ENCODE measurements around the gene PLPP4.

Gene PLPP4

DNA sequence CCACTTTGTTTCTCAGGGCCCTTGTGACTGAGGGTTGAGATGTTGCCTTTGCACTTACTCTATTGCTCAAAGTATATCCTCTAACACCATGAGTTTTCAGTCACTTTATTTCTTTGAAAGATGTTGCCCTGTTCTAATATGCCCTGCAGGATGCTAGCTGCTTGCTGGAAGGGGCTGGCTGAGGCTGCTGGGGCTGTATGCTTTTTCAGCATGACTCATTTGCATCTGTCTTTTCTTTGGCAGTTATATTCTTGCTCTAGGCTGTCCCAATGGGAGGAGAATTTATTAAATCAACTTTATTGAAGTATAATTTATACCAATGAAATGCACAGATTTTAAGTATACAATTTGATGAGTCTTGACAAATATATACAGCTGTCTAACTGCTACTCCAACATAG, 157.7 kb downstream of the PLPP4 start:
- no peaks in the 10 kb centered on the region for H3K79me2 ChIP-seq (ENCODE audit: low read length)
- H3K4me1 ChIP-seq (ENCODE audit: low read length): peaks cover 4% of the 10 kb centered on the region; the same call in 1 of the 2 replicates
- no peak overlapping the region for H3K4me3 ChIP-seq (ENCODE audit: low read length)
- no peak overlapping the region for H2AFZ ChIP-seq (ENCODE audit: low read depth, low read length)
- no peak overlapping the region for H3K9ac ChIP-seq (ENCODE audit: low read length)
- H3K27ac ChIP-seq (ENCODE audit: low read length): no peak overlapping the region
- H3K27me3 ChIP-seq (ENCODE audit: low read depth, low read length): peaks cover 15% of the 10 kb centered on the region
- TF ChIP-seq EZH2phosphoT487 (IDR thresholded peaks at IDR 0.05; ENCODE audit: low read depth): no peak
- no peak for TF ChIP-seq CTCF (IDR thresholded peaks at IDR 0.05; ENCODE audit: low read depth, low read length)
- no peaks in the 10 kb centered on the region for H3K36me3 ChIP-seq (replicated peaks; ENCODE audit: low read depth, low read length)
- H3K9me3 ChIP-seq (ENCODE audit: insufficient read depth, low read length): no peaks in the 10 kb centered on the region; the same call in 1 of the 2 replicates
- no peak overlapping the region for H3K4me2 ChIP-seq (ENCODE audit: low read length)
- no peaks in the 10 kb centered on the region for H4K20me1 ChIP-seq (ENCODE audit: insufficient read depth, low read length)

- no peaks in the 10 kb centered on the region; the same call in 1 of the 2 replicates for H3K9me3 ChIP-seq (ENCODE audit: insufficient read depth, low read length)
- H3K27me3 ChIP-seq (ENCODE audit: low read depth, low read length): peaks cover 3% of the 10 kb centered on the region
- H3K36me3 ChIP-seq (replicated peaks; ENCODE audit: low read depth, low read length): no peaks in the 10 kb centered on the region
- H3K4me2 ChIP-seq (ENCODE audit: low read length): no peak overlapping the region
- H4K20me1 ChIP-seq (ENCODE audit: insufficient read depth, low read length): no peaks in the 10 kb centered on the region
- H3K27ac ChIP-seq (ENCODE audit: low read length): no peak overlapping the region
- H3K9ac ChIP-seq (ENCODE audit: low read length): no peak overlapping the region
- TF ChIP-seq CTCF (IDR thresholded peaks at IDR 0.05; ENCODE audit: low read depth, low read length): no peak
- no peak overlapping the region for H3K4me3 ChIP-seq (ENCODE audit: low read length)
- H3K4me1 ChIP-seq (ENCODE audit: low read length): no peaks in the 10 kb centered on the region
- H3K79me2 ChIP-seq (ENCODE audit: low read length): no peaks in the 10 kb centered on the region
- H2AFZ ChIP-seq (ENCODE audit: low read depth, low read length): no peak overlapping the region
Observed at GRCh38 chr10:120616311-120616911, 159.4 kb downstream of the PLPP4 start.

GRCh38 chr10:120628197-120628596, 171.2 kb downstream of the PLPP4 start:
- Histone ChIP-seq H3K27ac (ENCODE audit: low read length) (no peak overlapping the region), H3K79me2 (ENCODE audit: low read length) (no peaks in the 10 kb centered on the region), H3K36me3 (replicated peaks; ENCODE audit: low read depth, low read length) (no peaks in the 10 kb centered on the region), H3K27me3 (ENCODE audit: low read depth, low read length) (no peaks in the 10 kb centered on the region), H4K20me1 (ENCODE audit: insufficient read depth, low read length) (no peaks in the 10 kb centered on the region), H3K4me1 (ENCODE audit: low read length) (peaks cover 16% of the 10 kb centered on the region), H3K4me3 (ENCODE audit: low read length) (no peak overlapping the region), H3K9ac (ENCODE audit: low read length) (no peak overlapping the region), H3K4me2 (ENCODE audit: low read length) (no peak overlapping the region), H3K9me3 (ENCODE audit: insufficient read depth, low read length) (no peaks in the 10 kb centered on the region), H2AFZ (ENCODE audit: low read depth, low read length) (no peak overlapping the region)
- TF ChIP-seq CTCF (IDR thresholded peaks at IDR 0.05; ENCODE audit: low read depth, low read length) (no peak), EZH2phosphoT487 (IDR thresholded peaks at IDR 0.05; ENCODE audit: low read depth) (no peak)

GRCh38 chr10:120630266-120630665, 173.2 kb downstream of the PLPP4 start:
- Histone ChIP-seq H3K9ac (ENCODE audit: low read length) (no peak overlapping the region), H3K27ac (ENCODE audit: low read length) (no peak overlapping the region), H2AFZ (ENCODE audit: low read depth, low read length) (no peak overlapping the region), H3K4me1 (ENCODE audit: low read length) (peaks cover 5% of the 10 kb centered on the region; the same call in 1 of the 2 replicates), H4K20me1 (ENCODE audit: insufficient read depth, low read length) (no peaks in the 10 kb centered on the region), H3K9me3 (ENCODE audit: insufficient read depth, low read length) (no peaks in the 10 kb centered on the region), H3K79me2 (ENCODE audit: low read length) (no peaks in the 10 kb centered on the region), H3K4me3 (ENCODE audit: low read length) (no peak overlapping the region), H3K4me2 (ENCODE audit: low read length) (no peak overlapping the region), H3K27me3 (ENCODE audit: low read depth, low read length) (no peaks in the 10 kb centered on the region), H3K36me3 (replicated peaks; ENCODE audit: low read depth, low read length) (no peaks in the 10 kb centered on the region)
- TF ChIP-seq CTCF (IDR thresholded peaks at IDR 0.05; ENCODE audit: low read depth, low read length) (no peak), EZH2phosphoT487 (IDR thresholded peaks at IDR 0.05; ENCODE audit: low read depth) (no peak)

All from OCI-LY3 (cell line).